Medulla oblongata (tissue), 1 donor: Measurements from ENCODE around the gene ARID4B.
"Not testable (repeated sequence)": the region's sequence is repeated elsewhere in the genome, so short reads cannot be mapped to it uniquely, and the experiment has no call there.

Source experiments
- DNase-seq: peaks from one replicate; pipeline ENCODE4 v3.0.0-alpha.2; 2015; ENCODE audit errors: extremely low spot score

The ARID4B gene

GRCh38 chr1:235270625-235271024 is 57.4 kb downstream of the ARID4B start:
- DNase-seq: peak; percentile 37

- DNase-seq: not testable (repeated sequence)
Observed at GRCh38 chr1:235269990-235270389, 58.0 kb downstream of the ARID4B start.

DNA sequence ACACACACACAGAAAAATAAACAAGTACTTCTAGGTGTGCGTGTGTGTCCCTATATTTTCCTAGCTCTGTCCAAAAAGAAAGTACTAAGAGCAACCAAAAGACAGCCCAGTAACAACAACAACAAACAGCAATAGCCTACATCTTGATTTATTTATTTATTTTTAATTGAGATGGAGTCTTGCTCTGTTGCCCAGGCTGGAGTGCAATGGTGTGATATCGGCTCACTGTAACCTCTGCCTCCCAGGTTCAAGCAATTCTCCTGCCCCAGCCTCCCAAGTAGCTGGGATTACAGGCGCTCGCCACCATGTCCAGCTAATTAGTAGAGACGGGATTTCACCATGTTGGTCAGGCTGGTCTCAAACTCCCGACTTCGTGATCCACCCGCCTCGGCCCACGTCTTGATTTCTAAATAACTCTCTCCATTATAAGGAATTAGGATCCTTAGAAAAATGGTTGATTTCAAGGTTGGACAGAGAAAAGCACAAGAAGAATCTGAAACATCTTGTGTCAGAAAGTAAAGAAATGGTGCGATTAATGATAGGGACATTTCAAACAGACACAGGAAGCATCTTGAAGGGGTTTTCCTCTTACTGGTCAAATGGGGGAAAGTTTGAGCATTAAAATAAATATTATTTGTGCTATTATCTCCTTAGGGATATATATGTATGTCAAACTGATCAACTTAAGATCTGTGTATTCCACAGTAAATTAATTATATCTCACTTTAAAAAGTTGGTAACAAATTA is 59.4 kb downstream of the ARID4B start:
- no peak for DNase-seq

GRCh38 chr1:235266967-235267366 is 61.0 kb downstream of the ARID4B start:
- DNase-seq: no peak

GRCh38 chr1:235266325-235266724 is 61.7 kb downstream of the ARID4B start:
- DNase-seq: no peak

- DNase-seq: no peak
Observed at GRCh38 chr1:235265900-235266299, 62.1 kb downstream of the ARID4B start.

GRCh38 chr1:235264327-235264726 is 63.7 kb downstream of the ARID4B start:
- no peak for DNase-seq

DNA sequence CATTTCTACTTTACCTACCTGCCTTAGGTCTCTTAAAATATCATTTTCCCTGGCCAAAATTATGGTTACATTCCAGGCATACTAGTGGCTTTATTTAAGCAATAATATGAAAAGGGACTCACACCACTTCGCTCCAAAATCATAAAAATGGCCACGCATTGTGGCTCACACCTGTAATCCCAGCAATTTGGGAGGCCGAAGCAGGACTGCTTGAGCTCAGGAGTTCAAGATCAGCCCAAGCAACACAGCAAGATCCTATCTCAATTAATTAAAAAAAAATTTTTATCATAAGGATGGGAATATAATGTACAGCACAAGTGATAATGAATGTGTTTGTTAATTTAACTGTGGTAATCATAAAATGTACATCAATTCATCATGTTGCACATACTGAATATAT is 65.4 kb downstream of the ARID4B start:
- no peak for DNase-seq

DNA sequence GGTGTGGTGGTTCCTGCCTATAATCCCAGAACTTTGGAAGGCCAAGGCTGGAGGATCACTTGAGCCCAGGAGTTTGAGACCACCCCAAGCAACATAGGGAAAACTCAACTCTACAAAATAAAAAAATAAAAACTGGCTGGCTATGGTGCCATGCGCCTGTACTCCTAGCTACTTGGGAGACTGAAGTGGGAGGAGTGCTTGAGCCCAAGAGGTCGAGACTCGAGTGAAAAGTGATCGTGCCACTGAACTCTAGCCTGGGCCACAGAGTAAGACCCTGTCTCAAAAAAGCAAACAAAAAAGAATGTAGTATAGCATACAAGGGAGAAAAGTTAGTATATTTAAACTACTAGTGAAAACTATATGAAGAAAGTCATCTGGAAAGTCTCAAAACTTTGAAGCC is 66.7 kb downstream of the ARID4B start:
- no peak for DNase-seq

GRCh38 chr1:235259133-235259778 is 68.7 kb downstream of the ARID4B start:
- DNase-seq: peak; percentile 34

DNA sequence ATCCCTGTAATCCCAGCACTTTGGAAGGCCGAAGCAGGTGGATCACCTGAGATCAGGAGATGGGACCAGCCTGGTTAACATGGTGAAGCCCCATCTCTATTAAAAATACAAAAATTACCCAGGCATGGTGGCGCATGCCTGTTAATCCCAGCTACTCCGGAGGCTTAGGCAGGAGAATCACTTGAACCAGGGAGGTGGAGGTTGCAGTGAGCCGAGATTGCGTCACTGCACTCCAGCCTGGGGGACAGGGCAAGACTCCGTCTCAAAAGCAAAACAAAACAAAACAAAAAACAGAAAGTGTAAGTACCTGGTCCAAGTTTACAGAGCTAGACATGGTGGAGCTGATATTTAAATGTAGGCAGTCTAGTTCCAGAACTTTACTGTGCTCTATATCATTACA is 69.9 kb downstream of the ARID4B start:
- DNase-seq: not testable (repeated sequence)

DNA sequence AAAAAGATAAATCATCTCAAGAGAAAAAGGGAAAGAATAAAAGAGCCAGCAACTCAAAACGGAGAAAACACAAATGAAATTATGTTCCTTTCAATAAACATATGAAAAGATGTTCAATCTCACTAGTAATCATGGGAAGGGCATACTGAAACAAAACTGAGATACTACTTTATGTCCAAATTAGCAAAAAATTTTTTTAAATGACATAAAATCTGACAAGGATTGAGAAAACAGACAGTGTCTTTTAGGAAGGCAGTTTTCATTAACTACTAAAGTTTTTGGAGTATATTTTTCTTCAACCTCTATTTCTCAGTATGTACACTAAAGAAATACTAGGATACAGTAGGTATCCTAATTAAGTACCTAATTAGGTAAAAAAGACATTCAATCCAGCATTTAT is 73.3 kb downstream of the ARID4B start:
- no peak for DNase-seq

GRCh38 chr1:235253219-235253962 is 74.6 kb downstream of the ARID4B start:
- peak; percentile 79 for DNase-seq

DNA sequence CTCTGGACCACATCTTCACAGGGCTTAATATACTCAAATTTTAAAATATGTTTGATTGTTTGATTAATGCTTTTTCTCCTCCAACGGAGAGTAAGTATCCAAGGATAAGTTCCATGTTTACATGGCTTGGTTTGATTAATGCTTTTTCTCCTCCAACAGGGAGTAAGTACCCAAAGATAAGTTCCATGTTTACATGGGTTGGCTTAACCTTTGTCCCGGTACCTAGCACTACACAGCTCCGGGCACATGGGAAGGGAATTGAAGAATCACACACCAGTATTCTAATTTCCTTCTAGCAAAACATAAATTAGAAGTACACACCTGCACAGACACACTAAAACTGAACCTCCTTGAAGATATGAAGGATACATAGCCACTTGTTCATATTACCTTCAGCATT is 77.5 kb downstream of the ARID4B start:
- DNase-seq: no peak

DNA sequence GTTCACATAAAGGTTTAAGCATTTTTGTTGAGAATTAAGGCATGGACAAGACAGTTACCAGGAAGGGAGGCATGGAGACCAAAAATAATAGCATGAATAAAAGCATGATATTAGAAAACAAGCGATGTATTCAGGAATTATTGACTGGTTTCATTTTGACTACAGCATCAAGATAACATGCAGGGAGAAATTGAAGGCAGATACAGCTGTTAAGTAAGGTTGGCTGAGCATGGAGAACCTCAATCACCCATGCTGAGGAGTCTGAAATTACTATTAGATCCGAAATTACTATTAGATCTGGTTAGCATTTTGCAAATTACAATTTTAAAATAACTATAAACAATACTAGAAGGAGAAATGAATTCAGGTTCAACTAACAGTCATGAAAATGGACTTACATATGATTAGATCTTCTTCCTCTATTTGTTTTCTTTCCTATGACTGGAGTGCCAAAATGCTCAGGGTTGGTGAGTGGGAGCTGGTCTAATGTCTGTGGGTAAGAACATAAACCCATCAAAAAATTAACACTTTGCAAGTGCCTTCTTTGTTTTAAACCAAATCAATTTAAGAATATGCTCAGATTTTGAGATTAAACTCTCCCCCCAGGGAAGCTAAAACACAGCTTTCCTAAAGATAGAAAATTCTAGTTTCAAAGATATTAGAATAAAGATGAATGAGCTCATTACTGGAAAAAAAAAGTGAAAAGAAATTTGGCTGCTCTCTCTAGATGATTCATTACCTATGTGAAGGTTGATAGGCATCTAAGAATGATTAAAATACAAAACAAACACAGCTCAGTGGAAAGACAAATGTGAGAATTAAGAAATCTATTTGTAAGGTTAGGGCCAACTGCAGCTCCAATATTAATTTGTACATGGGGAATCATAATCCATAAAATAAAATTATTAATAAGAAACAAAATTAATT is 81.7 kb downstream of the ARID4B start:
- no peak for DNase-seq

DNA sequence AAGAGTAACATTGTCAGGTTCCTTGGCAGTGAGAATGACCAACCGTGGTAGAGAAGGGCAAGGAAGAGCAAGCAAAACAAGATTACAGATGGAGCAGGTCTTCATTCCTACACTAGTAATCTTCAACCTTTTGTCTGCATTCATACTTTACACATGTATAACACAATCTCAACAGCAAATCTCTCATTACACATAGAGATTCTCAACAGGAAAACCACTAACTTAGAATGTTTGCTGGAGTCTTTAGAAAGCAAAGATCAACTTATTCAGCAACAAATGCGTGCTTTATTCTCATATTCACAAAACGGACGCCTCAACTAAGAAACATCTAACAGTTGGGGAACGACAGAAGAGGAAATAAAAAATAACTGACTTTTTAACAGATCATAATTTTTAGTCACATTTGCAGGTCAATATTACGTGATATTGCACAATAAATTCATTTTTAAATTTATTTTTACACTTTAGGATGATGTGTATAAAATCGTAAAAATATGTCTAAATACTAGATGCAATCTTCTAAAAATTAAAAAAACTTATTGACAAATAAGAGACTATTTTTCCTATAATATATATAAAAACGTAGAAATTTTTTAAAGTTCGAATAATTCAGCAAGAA is 82.9 kb downstream of the ARID4B start:
- no peak for DNase-seq

GRCh38 chr1:235240960-235241359 is 87.0 kb downstream of the ARID4B start:
- DNase-seq: no peak

DNA sequence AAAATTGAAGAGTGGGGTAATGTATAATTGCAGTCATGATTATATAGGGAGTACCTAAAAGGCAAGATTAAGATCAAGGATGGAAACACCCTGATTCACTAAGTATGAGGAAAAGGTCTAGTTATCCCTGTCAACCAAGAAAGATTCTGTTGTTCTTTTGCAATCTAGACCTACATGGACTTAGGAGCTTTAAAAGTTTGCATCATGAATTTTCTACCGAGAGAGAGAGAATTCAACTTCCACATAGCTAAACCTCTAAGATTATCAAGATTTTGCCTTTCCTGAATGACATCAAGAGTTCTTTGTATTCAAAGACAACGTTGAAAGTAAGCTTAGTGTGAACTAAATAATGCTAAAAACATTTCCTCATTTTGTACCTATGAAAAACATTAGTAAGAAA is 88.1 kb downstream of the ARID4B start:
- no peak for DNase-seq

DNA sequence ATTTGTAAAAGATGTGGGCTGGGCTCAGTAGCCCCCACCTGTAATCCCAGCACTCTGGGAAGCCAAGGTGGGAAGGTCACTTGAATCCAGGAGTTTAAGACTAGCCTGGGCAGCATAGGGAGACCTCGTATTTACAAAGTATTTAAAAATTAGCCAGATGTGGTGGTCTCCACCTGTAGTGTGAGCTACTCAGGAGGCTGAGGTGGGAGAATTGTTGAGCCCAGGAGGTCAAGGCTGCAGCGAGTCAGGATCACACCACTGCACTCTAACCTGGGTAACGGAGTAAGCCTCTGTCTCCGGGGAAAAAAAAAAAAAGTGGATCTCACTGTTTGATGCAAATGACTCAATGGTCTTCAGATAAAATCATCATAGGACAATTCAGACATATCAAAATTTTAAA is 89.4 kb downstream of the ARID4B start:
- no peak for DNase-seq

GRCh38 chr1:235236128-235236527 is 91.9 kb downstream of the ARID4B start:
- DNase-seq: no peak

DNA sequence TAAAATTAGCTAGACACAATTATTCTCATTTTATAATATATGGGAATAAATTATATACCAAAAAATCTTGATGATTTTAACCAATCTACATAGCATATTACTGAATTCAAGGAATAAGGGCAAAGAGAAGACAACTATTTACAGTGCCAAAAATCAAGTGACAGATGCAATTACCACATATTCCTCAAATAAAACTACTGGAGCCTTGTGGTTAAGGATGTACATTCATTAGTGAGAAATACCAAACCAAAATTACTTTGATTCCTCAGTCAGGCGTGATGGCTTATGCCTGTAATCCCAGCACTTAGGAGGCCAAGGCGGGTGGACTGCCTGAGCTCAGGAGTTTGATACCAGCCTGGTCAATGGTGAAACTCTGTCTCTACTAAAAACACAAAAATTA is 98.1 kb downstream of the ARID4B start:
- no peak for DNase-seq
